ENCODE results near the gene ZACN. TPM values are rescaled to one million over a fixed set of nuclear protein-coding genes. Genes with fewer than 3 reads are reported as not detected.

ZACN gene
- polyA plus RNA-seq, 2 of the 4 experiments (the other 2 are of a cell fraction), result 0.12 to 0.30 TPM

DNA sequence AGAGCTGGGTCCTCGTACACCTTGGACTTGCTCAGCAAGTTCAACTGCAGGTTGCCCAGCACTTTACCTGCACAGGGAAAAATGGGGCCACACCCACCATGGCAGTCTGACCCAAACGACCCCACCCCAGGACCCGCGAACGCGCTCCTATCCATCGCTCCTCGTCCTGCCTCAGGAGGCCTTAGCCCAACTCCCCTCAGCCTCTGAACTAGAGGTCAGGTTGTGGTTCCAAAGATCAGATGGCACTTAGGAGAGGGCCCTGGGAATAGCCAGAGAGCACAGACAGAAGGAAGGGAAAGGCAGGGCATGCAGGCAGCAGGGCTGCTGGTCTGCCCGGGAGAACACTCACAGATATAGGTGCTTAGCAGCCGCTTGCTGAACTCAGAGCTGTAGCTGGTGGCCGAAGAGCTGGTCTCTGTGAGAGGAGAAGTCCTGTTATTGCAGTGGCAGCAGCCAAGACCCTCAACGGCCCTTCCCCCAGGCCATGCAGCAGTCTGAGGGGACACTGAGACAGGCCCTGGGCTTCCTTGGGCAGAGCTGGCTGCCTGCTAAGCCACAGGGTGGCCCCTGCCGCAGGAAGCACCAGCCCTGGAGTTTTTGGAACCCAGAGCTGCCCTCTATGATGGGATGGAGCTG, 6.9 kb downstream of the ZACN start:
- Histone ChIP-seq H3K4me1 (no peaks in the 10 kb centered on the region), H3K4me3 (no peak overlapping the region), H3K27ac (no peak overlapping the region), H3K4me2 (no peak overlapping the region), H3K9me3 (no peaks in the 10 kb centered on the region)
- 89% methylated on average over 13 of the region's 13 CpGs for WGBS (ENCODE audit: missing lambda C conversion rate)
- ATAC-seq (no peak), FAIRE-seq (no peak), DNase-seq (ENCODE audit: low read depth in 1 of 2, low spot score in 1 of 2) (no peak)
- TF ChIP-seq MAZ (IDR thresholded peaks at IDR 0.05; ENCODE audit: borderline replicate concordance, low read depth, low read length) (no peak), KDM5A (IDR thresholded peaks at IDR 0.05) (no peak), HOXB5 (CRISPR knock-in tag; IDR thresholded peaks at IDR 0.05) (no peak), RARB (CRISPR knock-in tag; IDR thresholded peaks at IDR 0.05) (no peak), NFE2L2 (conservative IDR thresholded peaks at IDR 0.05; ENCODE audit: low read length) (no peak), USF2 (IDR thresholded peaks at IDR 0.05) (no peak), HEYL (CRISPR knock-in tag; IDR thresholded peaks at IDR 0.05) (no peak), RFX5 (IDR thresholded peaks at IDR 0.05) (no peak), CHD2 (IDR thresholded peaks at IDR 0.05; ENCODE audit: low read length, partially characterized antibody) (no peak), HDAC2 (IDR thresholded peaks at IDR 0.05) (no peak), CEBPB (IDR thresholded peaks at IDR 0.05) (no peak), PBX3 (IDR thresholded peaks at IDR 0.05) (no peak), CHD4 (IDR thresholded peaks at IDR 0.05; ENCODE audit: borderline replicate concordance) (no peak), FOXS1 (CRISPR knock-in tag; IDR thresholded peaks at IDR 0.05) (no peak), JUN (IDR thresholded peaks at IDR 0.05) (no peak), REST (IDR thresholded peaks at IDR 0.05) (no peak)
- TF ChIP-seq, protein P1, sequence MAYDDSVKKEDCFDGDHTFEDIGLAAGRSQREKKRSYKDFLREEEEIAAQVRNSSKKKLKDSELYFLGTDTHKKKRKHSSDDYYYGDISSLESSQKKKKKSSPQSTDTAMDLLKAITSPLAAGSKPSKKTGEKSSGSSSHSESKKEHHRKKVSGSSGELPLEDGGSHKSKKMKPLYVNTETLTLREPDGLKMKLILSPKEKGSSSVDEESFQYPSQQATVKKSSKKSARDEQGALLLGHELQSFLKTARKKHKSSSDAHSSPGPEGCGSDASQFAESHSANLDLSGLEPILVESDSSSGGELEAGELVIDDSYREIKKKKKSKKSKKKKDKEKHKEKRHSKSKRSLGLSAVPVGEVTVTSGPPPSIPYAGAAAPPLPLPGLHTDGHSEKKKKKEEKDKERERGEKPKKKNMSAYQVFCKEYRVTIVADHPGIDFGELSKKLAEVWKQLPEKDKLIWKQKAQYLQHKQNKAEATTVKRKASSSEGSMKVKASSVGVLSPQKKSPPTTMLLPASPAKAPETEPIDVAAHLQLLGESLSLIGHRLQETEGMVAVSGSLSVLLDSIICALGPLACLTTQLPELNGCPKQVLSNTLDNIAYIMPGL (CRISPR knock-in tag; IDR thresholded peaks at IDR 0.05; ENCODE audit: borderline replicate concordance), result no peak
- TF ChIP-seq, protein P2, sequence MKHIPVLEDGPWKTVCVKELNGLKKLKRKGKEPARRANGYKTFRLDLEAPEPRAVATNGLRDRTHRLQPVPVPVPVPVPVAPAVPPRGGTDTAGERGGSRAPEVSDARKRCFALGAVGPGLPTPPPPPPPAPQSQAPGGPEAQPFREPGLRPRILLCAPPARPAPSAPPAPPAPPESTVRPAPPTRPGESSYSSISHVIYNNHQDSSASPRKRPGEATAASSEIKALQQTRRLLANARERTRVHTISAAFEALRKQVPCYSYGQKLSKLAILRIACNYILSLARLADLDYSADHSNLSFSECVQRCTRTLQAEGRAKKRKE (CRISPR knock-in tag; IDR thresholded peaks at IDR 0.05; ENCODE audit: low read depth), result no peak
- POLR2A ChIA-PET, result interaction anchor here (1.2 kb wide), 1 partner anchor 306 kb away, joined by 3 read pairs; no protein-coding TSS in a partner anchor
- CTCF ChIA-PET, result interaction anchor here (0.9 to 2.3 kb wide), 5 partner anchors 11 to 213 kb away, joined by 3 to 8 read pairs (median 3); partner anchors contain the start of gene GALR2
